NCI-H2107 treated with DMSO at 0.1 percent for 48 hours (cell line): ENCODE measurements around the gene TMEM273.

ENCODE experiments used
- DNase-seq: peaks from one replicate; lab custom pipeline; 2025; ENCODE audit not compliant: unreplicated experiment; lab: John Stamatoyannopoulos, UW

The TMEM273 gene

DNA sequence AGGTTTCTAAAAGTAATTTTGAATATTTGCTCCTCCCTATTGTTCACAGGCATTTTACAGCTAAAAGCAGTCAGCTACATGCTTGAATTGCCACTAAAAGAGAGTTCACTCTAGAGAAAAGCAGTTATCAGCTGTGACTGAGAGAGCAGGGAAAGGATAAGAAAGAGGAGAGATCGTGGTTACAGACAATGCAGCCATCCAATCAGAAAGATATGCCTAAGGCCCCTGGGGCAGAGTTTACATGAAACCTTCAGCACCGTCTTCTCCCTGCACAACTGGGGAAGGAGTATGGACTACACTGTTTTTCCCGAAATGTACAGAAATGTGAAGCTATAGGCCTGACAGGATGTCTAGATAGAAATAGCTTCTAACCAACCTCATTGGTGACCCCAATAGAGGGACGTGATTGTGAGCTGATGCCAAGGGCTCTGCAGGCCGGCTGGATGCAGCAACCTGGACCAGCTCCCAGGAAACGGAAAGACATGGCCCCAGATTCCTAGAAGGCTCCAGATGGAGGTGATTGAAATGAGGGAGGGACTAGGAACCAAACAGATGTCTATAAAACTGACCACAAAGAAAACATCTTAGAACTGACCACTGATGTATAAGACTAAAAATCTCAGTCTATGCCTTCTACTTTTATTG, 69.6 kb downstream of the TMEM273 start:
- no peak for DNase-seq

DNA sequence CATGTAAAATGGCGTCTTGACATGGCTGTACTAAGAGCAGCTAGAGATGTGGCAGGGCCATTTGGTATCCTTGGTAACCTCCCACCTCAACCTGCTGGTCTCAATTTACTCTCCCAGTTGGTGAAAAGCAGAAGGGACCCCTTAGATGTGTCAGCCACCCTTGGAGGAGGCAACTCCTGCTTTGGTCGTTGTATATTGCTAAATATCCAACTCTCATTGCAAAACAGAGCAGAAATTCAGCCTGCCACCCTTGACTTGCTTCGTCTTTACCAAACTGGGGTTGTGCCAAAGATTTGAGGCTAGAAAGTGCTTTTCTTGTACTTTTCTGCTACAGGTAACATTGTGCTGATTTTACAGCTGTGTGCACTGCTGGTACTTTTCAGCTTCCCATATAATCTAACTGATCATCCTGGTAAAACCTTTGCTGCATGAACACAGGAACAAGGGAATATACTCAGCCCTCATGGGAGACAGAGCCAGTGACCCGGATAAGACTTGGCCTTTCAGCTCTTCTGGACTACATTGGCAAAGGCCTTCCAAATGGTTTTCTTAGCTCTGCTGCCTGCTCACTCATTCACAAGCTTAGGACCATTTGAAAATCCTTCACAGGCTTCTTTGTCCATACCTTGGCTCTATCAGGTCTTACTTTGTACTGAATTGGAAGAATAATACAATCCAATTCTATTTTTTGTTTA, 70.7 kb downstream of the TMEM273 start:
- no peak for DNase-seq

DNA sequence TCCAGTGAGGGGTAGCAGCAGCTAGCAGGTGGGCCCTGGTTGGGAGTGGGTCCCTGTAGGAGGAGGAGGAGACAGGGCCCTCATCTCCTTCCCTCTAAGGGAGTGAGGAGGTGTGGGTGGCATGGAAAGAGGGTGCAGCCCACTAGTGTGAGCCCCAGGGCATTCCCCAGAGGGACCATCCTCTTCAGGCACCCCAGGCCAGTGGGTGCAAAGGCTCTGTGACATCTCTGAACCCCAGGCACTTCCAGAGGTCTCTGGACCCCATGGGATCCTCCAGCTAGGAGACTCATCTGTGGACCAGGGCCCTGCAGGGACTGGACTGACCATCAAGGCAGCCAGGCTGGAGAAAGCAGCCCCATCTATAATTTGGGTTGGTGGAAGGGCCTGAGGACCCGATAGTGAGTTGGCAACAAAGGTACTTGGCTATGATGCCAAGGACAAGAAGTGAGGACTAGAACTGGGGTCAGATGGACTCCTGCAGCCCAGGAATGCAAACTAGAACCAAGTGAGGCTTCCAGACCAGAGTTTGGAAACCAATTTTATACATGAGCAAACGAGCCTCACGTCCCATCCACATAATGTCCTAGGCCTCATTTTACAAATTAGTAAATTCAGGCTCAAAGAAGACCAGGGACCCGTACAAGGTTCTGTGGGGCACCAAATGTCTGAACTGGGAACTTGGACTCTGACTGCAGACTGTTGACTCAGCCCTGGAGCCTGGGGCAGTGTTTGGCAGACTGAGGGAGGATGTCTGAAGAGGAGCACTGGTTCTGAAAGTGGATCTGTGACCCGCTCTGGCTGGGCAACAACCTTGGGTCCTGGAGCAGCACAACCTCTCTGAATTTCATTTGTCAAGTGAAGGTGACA, 71.4 kb downstream of the TMEM273 start:
- DNase-seq: no peak

DNA sequence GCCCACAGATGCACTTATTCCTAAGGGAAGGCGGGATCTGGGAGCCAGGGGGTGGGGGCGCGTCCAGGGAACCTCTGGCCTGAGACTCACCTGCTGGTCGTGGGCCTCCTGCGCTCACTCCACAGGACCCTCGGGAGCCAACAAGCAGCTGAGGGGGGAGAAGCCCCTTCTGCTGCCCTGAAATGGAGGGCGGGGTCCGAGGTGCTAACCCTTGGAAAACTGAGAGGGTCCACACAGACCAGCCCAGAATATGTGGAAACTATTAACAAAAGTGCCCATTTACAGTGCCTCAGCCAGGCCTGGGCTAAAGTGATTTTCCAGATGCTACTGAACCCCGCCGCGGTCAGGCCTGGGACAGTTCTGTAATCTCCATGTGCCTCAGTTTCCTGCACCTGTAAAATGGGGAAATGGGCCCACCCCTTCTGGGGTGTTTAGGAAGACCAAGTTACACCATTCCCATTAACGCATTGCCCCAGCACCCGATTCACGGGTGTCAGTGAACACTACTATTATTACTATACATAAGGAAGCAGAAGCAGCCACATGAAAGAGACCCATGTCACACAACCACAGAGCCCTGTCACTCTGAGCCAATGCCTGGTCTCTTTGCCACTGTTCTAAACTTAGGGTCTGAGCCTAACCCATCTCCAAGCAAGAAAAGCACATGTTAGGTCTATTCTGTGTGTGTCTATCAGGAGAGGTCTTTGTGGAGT, 72.2 kb downstream of the TMEM273 start:
- DNase-seq: no peak

DNA sequence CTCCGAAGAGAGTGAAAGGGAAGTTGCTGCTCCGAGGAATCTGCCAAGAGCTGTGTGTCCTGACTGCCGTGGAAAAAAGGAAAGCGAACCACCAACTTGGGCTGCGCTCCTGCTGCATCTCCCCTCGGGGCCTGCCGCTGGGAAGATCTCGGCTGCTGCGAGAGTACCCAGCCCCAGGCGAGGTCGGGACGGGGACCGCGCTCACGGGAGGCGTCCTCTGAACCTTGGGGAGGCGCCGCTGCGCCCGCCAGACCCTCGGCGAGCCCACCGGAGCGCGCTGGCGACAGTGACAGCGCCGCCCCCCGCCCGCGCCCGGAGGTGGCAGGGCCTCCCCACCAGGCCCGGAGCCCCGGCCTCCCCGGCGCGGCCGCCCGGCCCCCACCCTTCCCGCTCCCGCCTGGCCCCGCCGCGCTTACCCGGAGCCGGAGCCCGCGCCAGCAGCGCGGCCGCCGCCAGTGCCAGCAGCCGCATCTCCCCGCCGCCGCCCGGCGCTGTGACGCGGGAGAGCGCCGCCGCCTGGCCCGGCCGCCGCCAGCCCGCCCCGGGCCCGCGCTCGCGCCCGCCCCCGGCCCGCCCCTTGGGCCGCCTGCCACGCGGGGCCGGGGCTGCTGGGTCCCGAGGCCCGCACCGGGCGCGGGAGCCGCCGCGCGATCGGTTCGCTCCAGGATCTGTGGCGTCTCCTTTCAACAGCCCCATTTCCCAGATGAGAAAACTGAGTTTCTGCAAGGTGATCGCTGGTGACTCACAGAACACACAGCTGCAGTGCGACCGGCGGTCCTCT, 73.0 kb downstream of the TMEM273 start, which contains the start of gene VSTM4:
Gene VSTM4 (minus strand): TSS at position 508 of the 781 bp plus-strand sequence. CDS start 37 bp downstream, at position 471.
- DNase-seq: no peak

DNA sequence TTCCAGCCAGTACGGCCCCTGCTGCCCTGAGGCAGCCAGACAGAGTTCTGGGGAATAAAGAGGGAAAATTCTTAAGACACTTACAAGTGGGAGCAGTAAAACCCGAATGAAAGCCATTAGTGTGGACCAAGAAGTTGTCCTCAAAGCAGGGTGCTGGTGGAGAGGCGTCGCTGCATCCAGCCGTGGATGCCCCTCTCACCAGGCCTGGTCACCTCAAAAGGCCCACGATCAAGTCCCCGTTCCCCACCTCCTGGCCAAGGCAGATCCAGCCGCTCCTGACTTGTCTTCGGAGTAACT, 73.5 kb downstream of the TMEM273 start:
- DNase-seq: no peak

DNA sequence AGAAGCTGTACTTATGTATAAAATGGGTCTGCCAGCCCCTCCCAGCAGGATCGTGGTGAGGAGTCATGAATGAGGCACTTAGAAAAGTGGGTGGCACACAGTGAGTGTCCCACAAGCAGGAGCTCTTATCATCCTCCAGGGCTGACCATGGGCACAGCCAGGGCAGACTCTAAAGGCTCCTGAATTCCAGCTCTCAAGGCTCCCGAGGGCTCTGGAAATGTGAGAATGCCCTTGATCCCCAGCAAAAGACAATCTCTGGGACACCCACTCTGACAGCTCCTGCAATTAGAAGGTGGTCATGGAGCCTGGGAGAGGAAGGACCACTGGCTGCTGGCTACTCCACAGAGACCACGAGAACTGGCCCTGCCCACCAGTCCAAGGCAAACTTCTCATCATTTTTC, 74.5 kb downstream of the TMEM273 start:
- DNase-seq: no peak

DNA sequence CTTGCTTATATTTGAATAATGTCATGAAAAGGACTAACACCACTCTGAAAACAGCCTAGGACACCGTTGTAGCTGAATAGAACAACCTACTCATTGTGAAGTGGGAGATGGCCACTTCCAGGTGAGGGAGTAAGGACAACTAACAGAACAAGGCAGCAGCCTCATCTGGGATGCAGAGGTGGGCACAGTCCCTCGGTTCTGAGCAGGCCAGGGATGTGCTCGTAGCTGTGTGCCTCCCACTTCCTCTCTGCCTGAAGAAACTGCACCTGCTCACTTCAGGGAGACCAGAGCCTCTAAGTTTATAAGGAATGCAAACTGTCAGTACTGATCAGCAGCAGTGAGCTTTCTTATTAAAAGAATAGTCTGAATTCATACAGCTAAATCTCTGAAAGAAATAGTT, 75.3 kb downstream of the TMEM273 start:
- DNase-seq: no peak

DNA sequence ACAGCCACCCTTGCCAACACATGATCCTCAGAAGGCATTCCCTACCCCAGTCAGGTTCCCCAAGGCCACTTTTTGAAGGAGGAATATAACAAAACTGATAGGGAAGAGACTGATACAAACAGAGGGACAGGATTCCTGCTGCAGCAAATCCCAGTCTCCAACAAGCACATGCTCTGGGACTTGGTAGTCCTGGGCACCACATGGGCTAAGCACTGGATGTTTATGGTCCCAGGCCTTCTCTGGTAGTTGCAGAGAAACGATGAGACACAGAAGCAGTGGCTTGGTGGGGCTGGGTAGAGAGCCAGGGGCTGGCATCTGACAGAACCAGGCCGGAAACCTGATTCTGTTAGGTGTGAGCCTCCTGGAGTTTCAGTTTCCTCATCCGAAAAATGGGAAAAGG, 76.1 kb downstream of the TMEM273 start:
- DNase-seq: no peak

DNA sequence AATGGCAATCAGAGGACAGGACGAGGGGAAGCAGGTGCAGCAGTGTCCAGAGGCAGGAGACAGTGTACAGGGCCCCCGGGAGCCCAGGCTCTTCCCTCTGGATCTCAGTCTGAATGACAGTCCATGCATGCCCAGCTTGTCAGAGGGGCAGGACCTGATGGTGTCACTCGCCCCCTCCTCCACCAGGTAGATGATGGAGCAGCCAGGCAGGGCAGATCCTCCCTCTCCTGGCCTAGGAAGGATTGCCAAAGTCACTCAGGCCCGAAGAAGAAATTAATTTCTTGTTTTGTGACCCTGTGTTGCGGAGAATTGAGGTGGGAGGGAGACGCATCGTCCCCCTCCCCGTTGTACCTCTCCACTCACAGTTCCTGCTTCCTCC, 76.9 kb downstream of the TMEM273 start:
- no peak for DNase-seq

DNA sequence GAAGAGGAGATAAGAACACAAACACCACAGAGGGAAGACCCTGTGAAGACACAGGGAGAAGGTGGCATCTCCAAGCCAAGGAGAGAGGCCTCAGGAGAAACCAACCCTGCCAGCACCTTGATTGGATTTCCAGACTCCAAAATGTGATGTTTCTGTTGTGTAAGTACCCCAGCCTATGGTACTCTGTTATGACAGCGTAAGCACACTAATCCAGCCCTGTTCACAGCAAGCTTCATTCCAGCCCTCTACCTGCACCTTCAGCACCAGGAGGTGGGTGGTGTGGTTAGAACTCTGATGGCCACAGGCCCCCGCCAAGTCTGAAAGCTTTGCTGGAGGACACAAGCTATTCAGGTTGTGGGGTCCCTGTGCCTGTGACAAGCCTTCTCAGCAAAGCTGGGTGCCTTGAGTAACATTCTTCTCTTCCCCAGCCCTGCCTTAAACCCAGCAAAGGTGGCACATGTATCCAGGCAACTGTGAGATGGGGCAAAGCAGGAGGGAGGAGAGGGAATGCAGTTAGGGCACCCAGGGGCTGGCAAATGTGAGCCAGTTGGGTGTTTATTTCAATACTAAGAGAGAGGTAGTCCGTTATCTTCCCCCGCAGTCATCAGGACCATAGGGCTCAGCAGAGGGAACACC, 77.4 kb downstream of the TMEM273 start:
- no peak for DNase-seq

DNA sequence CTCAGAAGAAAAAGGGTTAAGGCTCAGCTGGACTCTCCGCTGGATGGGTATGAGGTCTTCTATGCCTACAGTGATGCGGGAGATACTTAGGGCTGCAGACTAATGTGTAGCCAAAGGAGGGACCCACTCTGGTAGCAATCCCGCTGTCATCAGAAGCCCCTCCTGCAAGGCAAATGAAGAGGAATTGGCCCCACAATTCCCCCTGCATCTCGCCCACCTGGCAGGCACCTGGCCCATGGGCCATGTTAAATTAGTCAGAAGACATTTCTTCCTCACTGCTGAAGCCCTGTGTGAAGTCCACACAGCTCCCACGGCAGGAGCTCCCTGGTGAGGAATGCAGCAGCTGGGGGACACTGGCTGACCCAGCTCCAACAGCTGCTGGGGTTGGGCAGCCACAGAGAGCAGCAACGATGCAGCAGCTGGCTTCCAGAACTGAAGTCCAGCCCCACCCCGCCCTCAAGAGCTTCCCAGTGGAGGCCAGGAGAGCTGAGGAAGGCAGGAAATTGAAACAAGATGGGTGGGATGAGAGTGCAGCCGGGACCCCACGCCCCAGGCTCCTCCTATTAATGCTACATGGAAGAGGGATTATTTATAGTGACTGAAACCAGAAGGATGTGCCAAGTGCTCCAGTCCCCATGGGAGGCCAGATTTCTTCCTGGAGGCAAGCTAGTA, 78.4 kb downstream of the TMEM273 start:
- DNase-seq: no peak

DNA sequence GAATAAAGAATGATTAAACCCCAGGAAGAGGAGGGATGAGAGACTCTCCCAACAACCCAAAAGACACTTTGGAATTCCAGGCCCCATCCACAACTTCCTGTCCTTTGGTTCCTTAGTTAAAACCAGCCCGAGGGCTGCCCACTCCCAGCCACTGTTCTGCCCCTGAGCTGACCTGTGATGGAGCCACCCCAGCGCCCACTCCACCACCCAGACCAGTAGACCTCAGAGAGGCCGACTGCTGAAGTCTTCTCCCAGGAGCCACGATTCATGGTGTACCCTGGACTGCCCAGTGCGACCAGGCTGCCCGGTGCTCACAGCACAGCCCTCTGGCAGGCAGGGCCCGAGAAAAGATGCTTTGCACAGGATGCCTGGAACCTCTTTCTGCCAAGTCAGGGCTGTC, 79.5 kb downstream of the TMEM273 start:
- no peak for DNase-seq

DNA sequence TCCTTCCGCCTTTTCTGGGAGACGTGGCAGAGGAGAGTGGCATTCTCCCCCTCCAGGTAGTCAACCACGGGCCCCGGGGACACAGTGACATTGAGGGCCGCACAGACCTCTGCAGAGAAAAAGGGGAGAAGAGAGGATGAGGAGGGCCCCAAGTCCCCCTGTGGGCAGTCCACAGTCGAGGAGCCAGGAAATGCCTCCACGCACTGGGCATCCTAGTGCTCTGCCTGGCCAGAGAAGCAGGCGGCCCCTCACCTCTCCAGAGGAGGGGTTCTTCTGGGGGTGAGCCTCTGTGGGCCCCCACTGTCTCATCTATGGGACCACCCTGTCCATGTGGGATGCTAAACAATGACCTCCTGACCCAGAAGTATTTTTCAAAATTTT, 80.3 kb downstream of the TMEM273 start:
- DNase-seq: no peak

DNA sequence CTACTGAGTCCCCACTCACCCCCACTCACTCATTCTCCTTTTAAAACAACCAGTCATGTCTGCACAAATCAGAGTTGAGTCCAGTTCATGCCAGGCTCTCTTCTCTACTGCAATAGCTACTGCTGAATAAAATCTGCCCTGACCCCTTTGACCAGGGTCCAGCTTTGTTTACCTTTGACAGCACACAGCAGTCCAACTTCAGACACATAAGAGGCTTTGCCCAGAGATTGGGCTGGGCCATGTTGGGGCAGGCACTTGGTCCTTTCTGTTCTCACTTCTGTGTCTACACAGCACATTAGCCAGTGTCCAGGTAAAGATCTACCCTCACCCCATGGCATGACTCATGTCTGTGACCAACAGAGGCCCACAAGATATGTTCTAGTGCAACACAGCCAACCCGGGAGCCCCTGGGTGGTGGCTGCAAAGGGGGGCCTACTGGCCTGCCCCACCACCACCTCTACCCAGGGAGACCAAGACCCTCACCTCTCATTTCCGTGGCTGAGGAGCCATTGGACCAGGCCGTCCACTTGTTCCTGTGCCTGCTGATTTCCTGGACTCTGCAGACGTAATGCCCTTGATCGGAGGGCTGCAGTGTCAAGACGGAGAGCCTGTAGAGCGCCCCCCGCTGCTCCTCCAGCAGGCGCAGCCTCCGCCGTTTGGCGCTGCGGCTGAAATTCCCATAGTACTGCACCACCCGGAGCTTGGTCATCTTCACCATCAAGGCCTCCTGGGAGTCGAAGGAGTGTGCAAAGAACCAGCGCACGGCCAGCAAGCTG, 80.9 kb downstream of the TMEM273 start:
- no peak for DNase-seq

DNA sequence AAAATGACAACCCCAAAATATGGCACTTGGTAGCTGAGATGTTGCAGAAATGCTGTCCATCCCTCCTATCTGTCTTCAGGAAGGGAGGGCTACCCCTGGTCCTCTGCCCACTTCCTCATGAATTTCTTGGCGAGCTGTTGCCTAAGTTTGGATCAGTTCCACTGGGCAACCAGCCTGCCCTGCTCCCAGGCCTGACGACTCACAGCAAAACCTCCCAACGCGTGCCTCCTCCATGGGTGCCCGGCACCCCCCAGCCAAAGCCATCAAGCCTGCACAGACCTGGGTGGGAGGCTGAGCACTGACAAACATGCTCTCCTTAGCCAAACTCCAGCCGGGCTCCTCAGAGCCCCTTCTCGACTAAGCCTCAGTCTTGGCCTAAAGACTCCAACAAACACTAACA, 81.7 kb downstream of the TMEM273 start:
- no peak for DNase-seq

DNA sequence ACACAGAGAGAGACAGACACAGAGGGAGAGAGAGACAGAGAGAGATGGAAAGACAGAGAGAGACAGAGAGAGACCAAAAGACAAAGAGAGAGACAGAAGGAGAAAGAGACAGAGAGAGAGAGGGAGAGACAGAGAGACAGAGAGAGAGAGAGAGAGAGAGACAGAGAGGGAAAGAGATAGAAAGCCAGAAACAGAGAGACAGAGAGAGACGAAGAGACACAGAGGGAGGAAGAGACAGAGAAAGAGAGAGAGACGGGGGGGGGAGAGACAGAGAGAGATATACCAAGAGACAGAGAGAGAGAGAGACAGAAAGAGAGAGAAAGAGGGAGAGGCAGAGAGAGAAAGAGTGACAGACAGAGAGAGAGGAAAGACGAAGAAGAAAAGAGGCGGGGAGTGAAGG, 83.1 kb downstream of the TMEM273 start:
- DNase-seq: no peak
